ENCODE measurements around the gene ZFR2. TPM values are rescaled to one million over a fixed set of nuclear protein-coding genes. Genes with fewer than 3 reads are reported as not detected.
"Not testable (repeated sequence)": the region's sequence is repeated elsewhere in the genome, so short reads cannot be mapped to it uniquely, and the experiment has no call there.

ZFR2 gene
- polyA plus RNA-seq, 1 of the 3 experiments (the other 2 are of a cell fraction), result 0.44 TPM

DNA sequence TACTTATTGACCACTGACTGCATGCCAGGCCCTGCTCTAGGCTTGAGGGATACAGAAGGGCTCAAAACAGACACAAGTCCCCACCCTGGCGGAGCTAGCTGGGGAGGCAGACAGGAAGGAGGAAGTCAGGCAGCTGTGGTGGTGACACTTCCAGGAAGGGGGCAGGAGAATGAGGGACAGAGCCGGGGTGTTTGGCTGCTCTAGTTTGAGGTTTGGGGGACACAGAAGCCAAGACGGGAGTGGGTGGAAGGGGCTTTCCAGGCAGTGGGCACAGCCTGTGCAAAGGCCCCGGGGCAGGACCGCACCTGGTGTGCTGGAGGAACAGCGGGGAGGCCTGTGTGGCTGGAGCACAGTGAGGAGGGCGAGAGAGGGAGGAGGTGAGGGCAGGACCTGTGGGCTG, 102.3 kb downstream of the ZFR2 start:
- Histone ChIP-seq H2AFZ (ENCODE audit: low read depth) (no peak overlapping the region), H3K9me3 (no peaks in the 10 kb centered on the region), H3K27ac (ENCODE audit: low read depth in 2 of 2, low read length in 1 of 2) (no peak overlapping the region), H3K9ac (no peak overlapping the region), H3F3A (replicated peaks; ENCODE audit: insufficient read depth) (no peaks in the 10 kb centered on the region), H4K20me1 (ENCODE audit: insufficient read depth) (no peaks in the 10 kb centered on the region), H3K79me2 (ENCODE audit: insufficient read depth) (peaks cover 16% of the 10 kb centered on the region), H3K36me3 (replicated peaks in 1 of 2; ENCODE audit: control insufficient read depth in 1 of 2, insufficient read depth in 2 of 2, low read length in 1 of 2) (peaks cover 0 to 16% of the 10 kb centered on the region in 2 experiments), H3K9me2 (no peaks in the 10 kb centered on the region), H3K4me1 (ENCODE audit: control insufficient read depth in 1 of 2, insufficient read depth in 2 of 2, low read depth in 1 of 2, low read length in 1 of 2) (peaks cover 3 to 4% of the 10 kb centered on the region in 2 experiments; a peak in 1 of 4 replicates), H3K4me3 (ENCODE audit: low read depth in 2 of 2, low read length in 1 of 2) (no peak overlapping the region), H3K27me3 (ENCODE audit: insufficient read depth) (no peaks in the 10 kb centered on the region), H3K4me2 (no peak overlapping the region)
- no peak for DNase-seq
- WGBS (ENCODE audit: low lambda C conversion rate), result 92% methylated on average over 7 of the region's 7 CpGs
- ChIA-PET POLR2A (no interaction called here), CTCF (no interaction called here)
- TF ChIP-seq EZH2phosphoT487 (IDR thresholded peaks at IDR 0.05; ENCODE audit: borderline replicate concordance, low read depth), result no peak
- TF ChIP-seq USF1 (IDR thresholded peaks at IDR 0.05; ENCODE audit: borderline replicate concordance, low read depth), result no peak
- TF ChIP-seq GABPA (IDR thresholded peaks at IDR 0.05; ENCODE audit: low read depth), result no peak
- no peak for TF ChIP-seq GATA2 (CRISPR knock-in tag; IDR thresholded peaks at IDR 0.05)
- no peak for TF ChIP-seq NRF1 (IDR thresholded peaks at IDR 0.05; ENCODE audit: low read depth, low read length)
- TF ChIP-seq, protein P1, sequence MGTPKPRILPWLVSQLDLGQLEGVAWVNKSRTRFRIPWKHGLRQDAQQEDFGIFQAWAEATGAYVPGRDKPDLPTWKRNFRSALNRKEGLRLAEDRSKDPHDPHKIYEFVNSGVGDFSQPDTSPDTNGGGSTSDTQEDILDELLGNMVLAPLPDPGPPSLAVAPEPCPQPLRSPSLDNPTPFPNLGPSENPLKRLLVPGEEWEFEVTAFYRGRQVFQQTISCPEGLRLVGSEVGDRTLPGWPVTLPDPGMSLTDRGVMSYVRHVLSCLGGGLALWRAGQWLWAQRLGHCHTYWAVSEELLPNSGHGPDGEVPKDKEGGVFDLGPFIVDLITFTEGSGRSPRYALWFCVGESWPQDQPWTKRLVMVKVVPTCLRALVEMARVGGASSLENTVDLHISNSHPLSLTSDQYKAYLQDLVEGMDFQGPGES (IDR thresholded peaks at IDR 0.05; ENCODE audit: low read depth, low read length), result no peak
- no peak for TF ChIP-seq CTCF (IDR thresholded peaks at IDR 0.05)
- TF ChIP-seq RCOR1 (IDR thresholded peaks at IDR 0.05; ENCODE audit: low read length), result no peak
- no peak for TF ChIP-seq POLR2AphosphoS5 (IDR thresholded peaks at IDR 0.05; ENCODE audit: low read depth, low read length)
- no peak for TF ChIP-seq ELF1 (IDR thresholded peaks at IDR 0.05)
- no peak for TF ChIP-seq TCF12 (IDR thresholded peaks at IDR 0.05)
- TF ChIP-seq FOXM1 (IDR thresholded peaks at IDR 0.05; ENCODE audit: low read depth), result no peak

DNA sequence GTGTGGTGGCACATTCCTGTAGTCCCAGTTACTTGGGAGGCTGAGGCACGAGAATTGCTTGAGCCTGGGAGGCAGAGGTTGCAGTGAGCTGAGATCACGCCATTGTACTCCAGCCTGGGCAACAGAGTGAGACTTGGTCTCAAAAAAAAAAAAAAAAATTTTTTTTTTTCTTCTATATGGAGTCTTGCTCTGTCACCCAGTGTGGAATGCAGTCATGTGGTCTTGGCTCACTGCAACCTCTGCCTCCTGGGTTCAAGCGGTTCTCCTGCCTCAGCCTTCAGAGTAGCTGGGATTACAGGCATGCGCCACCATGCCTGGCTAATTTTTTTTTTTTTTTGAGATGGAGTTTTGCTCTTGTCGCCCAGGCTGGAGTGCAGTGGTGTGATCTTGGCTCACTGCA, 103.1 kb downstream of the ZFR2 start:
- Histone ChIP-seq H3K79me2 (ENCODE audit: insufficient read depth) (peaks cover 23% of the 10 kb centered on the region), H3K36me3 (replicated peaks in 1 of 2; ENCODE audit: control insufficient read depth in 1 of 2, insufficient read depth in 2 of 2, low read length in 1 of 2) (peaks cover 0 to 16% of the 10 kb centered on the region in 2 experiments)
- H3K27ac ChIP-seq (ENCODE audit: low read depth in 2 of 2, low read length in 1 of 2); H3K4me2 ChIP-seq; H3K9ac ChIP-seq; CTCF ChIA-PET; H3K27me3 ChIP-seq (ENCODE audit: insufficient read depth); H3F3A ChIP-seq (replicated peaks; ENCODE audit: insufficient read depth); DNase-seq; H4K20me1 ChIP-seq (ENCODE audit: insufficient read depth); H3K9me3 ChIP-seq; H3K9me2 ChIP-seq; H3K4me3 ChIP-seq (ENCODE audit: low read depth in 2 of 2, low read length in 1 of 2); H2AFZ ChIP-seq (ENCODE audit: low read depth); H3K4me1 ChIP-seq (ENCODE audit: control insufficient read depth in 1 of 2, insufficient read depth in 2 of 2, low read depth in 1 of 2, low read length in 1 of 2): not testable (repeated sequence)
- POLR2A ChIA-PET, result interaction anchor here (0.6 kb wide), 1 partner anchor 511 kb away, joined by 3 read pairs; no protein-coding TSS in a partner anchor
- WGBS (ENCODE audit: low lambda C conversion rate), result 95% methylated on average over 4 of the region's 5 CpGs
